Measurements from ENCODE around the gene IRF2.

The IRF2 gene

GRCh38 chr4:184370711-184371389 lies 103.5 kb downstream of the IRF2 start:
- no peak for DNase-seq (ENCODE audit: low read depth, low spot score)

- DNase-seq (ENCODE audit: low read depth, low spot score), result no peak
Measured at GRCh38 chr4:184369871-184370270, 104.5 kb downstream of the IRF2 start.

GRCh38 chr4:184368731-184369130 lies 105.6 kb downstream of the IRF2 start:
- DNase-seq (ENCODE audit: low read depth, low spot score), result no peak

- DNase-seq (ENCODE audit: low read depth, low spot score), result no peak
Measured at GRCh38 chr4:184368290-184368689, 106.1 kb downstream of the IRF2 start.

GRCh38 chr4:184364100-184364921 lies 110.0 kb downstream of the IRF2 start:
- no peak for DNase-seq (ENCODE audit: low read depth, low spot score)

- no peak for DNase-seq (ENCODE audit: low read depth, low spot score)
Measured at GRCh38 chr4:184363258-184363657, 111.1 kb downstream of the IRF2 start.

GRCh38 chr4:184362396-184362795 lies 112.0 kb downstream of the IRF2 start:
- no peak for DNase-seq (ENCODE audit: low read depth, low spot score)

GRCh38 chr4:184361443-184361842 lies 112.9 kb downstream of the IRF2 start:
- no peak for DNase-seq (ENCODE audit: low read depth, low spot score)

- no peak for DNase-seq (ENCODE audit: low read depth, low spot score)
Measured at GRCh38 chr4:184359888-184360287, 114.5 kb downstream of the IRF2 start.

- DNase-seq (ENCODE audit: low read depth, low spot score), result no peak
Measured at GRCh38 chr4:184358521-184359232, 115.7 kb downstream of the IRF2 start.

- no peak for DNase-seq (ENCODE audit: low read depth, low spot score)
Measured at GRCh38 chr4:184357772-184358171, 116.6 kb downstream of the IRF2 start.

GRCh38 chr4:184357165-184357564 lies 117.2 kb downstream of the IRF2 start:
- DNase-seq (ENCODE audit: low read depth, low spot score), result no peak

- DNase-seq (ENCODE audit: low read depth, low spot score), result no peak
Measured at GRCh38 chr4:184356366-184356765, 118.0 kb downstream of the IRF2 start.

GRCh38 chr4:184355857-184356256 lies 118.5 kb downstream of the IRF2 start:
- no peak for DNase-seq (ENCODE audit: low read depth, low spot score)

- DNase-seq (ENCODE audit: low read depth, low spot score), result no peak
Measured at GRCh38 chr4:184355111-184355604, 119.2 kb downstream of the IRF2 start.

GRCh38 chr4:184352891-184353290 lies 121.5 kb downstream of the IRF2 start:
- no peak for DNase-seq (ENCODE audit: low read depth, low spot score)

GRCh38 chr4:184351560-184352451 lies 122.5 kb downstream of the IRF2 start:
- no peak for DNase-seq (ENCODE audit: low read depth, low spot score)

- DNase-seq (ENCODE audit: low read depth, low spot score), result no peak
Measured at GRCh38 chr4:184350964-184351363, 123.4 kb downstream of the IRF2 start.

GRCh38 chr4:184350213-184350817 lies 124.0 kb downstream of the IRF2 start:
- DNase-seq (ENCODE audit: low read depth, low spot score), result no peak

- DNase-seq (ENCODE audit: low read depth, low spot score), result no peak
Measured at GRCh38 chr4:184349283-184350039, 124.9 kb downstream of the IRF2 start.

Measured in activated naive CD8-positive, alpha-beta T cell treated with anti-CD3 and anti-CD28 coated beads, Interleukin-2, amount 50 U/mL, for 16 hours (primary cell).